Frontal cortex (tissue), 4 donors: ENCODE data around the gene ADAMTSL3. TPM values are rescaled to one million over a fixed set of nuclear protein-coding genes. Genes with fewer than 3 reads are reported as not detected.

ENCODE experiments used
- DNase-seq, 2 donors: peaks; one replicate each; pipeline ENCODE4 v3.0.0; 2012; ENCODE audit warnings: low spot score in 2 of 2
- FAIRE-seq: peaks from 2 replicates; lab custom pipeline; 2012; peaks lifted over from hg19 to GRCh38; lab: Jason Lieb, UNC
- total RNA-seq: library from RNA; depleted of rRNA; stranded (reverse); fragments of >200 nt; gene quantifications from one replicate; pipeline ENCODE4 v1.2.3, GENCODE V29; 2014
- donor health status: control.
- donor health status: control.
- donor health status: control.

ADAMTSL3 gene
- total RNA-seq, 1 donor from 2014 or later = 17.1 TPM

DNA sequence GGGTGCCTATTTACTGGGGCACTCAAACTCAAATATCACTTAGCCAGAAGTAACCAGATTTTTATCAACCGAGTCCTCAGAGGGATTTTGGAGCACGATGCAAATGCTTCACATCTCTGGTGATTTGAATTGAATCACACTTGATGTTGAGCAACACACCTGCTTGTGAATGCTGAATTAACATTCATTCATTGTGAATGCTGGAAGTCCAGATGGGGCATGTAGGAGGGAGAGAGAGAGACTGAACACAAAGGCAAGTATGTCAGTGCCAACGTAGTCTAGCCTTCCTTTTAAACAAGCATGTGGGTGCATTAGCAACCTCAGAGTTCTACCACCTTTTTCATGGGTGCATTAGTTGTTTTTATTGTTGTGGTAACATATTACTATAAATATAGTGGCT lies 156.2 kb downstream of the ADAMTSL3 start:
- DNase-seq (no peak), FAIRE-seq (no peak)

- FAIRE-seq = no peak
Measured at GRCh38 chr15:83813682-83814081, 159.8 kb downstream of the ADAMTSL3 start.

GRCh38 chr15:83815506-83815905 lies 161.6 kb downstream of the ADAMTSL3 start:
- FAIRE-seq (no peak), DNase-seq (peak; percentile 12 to 19)

More at GRCh38 chr15:83813682-83814081, 159.8 kb downstream of the ADAMTSL3 start:
- DNase-seq = no peak

GRCh38 chr15:83816124-83816883 lies 162.4 kb downstream of the ADAMTSL3 start:
- FAIRE-seq (no peak), DNase-seq (no peak)

- FAIRE-seq (no peak), DNase-seq (no peak)
Measured at GRCh38 chr15:83818591-83818990, 164.7 kb downstream of the ADAMTSL3 start.

DNA sequence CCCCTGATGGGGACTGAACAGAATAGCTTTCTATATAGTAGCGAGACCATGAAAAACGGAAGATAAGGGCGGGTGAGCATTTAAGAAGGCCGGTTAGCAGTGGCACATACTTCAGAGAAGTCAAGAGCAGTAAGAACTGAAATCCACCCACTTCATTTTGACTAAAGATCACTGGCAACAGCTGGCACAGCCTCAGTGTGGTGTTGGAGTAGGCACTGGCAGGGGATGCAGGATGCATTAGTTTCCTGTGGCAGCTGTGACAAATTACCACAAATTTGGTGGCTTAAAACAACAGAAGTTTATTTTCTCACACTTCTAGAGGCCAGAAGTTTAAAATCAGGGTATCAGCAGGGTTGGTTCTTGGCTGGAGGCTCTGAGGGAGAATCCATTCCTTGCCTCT lies 176.5 kb downstream of the ADAMTSL3 start:
- FAIRE-seq (no peak), DNase-seq (no peak)

DNA sequence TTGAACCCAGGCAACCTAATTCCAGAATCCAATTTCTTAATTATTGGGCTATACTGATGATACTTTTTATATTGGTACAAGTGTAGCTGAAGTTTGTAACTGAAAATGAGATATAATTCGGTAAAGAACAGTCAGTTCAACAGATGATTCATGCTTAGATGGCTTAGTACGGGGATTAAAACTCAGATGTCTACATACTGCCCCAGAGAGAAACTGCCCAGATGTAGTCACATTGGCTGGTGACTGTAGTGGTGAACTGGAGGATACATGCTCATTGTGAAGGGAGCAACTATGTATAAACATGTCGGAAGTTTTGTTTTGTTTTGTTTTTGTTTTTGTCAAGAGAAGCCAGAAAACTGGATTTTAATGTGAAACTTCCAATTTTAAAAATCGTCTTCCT lies 179.6 kb downstream of the ADAMTSL3 start:
- no peak for DNase-seq
- FAIRE-seq = no peak

- DNase-seq = no peak
- no peak for FAIRE-seq
Measured at GRCh38 chr15:83835479-83835878, 181.6 kb downstream of the ADAMTSL3 start.

DNA sequence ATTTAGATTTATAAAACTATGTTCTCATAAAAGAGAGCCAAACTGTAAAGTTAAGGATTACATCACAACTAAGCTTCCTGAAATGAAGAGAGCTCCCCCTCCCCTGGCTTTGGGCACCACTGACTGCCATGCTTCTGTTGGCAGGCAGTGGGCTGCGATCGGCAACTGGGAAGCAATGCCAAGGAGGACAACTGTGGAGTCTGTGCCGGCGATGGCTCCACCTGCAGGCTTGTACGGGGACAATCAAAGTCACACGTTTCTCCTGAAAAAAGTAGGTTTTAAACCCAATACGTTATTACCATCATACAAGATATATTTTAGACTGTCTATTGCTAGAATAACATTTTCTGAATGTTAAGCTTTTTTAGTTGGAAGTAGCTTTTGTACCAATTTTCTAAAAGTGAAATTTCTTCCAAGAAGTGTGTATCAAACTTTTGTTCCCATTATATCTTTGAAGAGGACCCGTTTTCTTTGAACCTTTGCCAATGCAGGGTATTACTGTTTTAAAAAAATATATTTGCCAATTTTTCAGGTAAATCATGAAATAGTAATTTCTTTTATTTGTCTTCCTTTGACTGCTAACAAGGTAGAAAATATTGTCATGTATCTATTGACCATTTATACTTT lies 184.1 kb downstream of the ADAMTSL3 start:
- peak in 1 of 2 donors; percentile 36 for DNase-seq
- FAIRE-seq = no peak

DNA sequence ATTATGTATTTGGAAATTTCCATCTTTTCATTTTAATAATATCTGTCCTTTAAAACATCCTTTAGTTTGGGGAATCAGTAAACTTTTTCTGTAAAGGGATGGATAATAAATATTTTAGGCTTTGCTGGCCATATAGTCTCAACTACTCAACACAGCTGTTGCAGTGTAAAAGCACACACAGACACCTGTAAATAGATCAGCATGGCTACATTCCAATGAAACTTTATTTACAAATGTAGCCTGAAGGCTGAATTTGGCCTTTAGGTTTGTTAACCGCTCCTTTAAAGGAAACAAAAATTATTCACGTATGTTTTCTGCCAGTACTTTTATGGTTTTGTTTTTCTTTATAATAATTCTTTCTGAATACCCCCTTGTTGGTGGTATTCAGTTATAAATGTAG lies 184.8 kb downstream of the ADAMTSL3 start:
- FAIRE-seq = no peak

DNA sequence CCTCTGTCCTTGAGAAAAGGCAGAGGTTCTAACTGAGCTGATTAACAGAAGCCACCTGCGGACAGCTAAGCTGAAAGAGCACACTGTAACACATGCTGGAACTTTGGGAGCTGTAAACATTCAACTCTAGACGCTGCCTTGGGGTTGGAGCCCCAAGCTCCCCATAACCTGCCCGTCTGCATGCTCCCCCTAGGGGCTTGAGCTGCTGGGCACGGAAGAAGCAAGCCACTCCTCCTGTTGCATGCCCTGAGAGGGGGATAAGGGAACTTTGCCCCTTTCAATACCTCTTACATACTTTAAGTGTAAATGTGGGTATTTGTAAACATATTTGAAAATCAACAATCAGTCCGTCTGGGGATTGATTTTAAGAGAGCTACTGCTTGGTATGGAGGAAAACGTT lies 188.4 kb downstream of the ADAMTSL3 start:
- FAIRE-seq = no peak
- DNase-seq = no peak

More for the DNA sequence above, 184.8 kb downstream of the ADAMTSL3 start:
- no peak for DNase-seq

- FAIRE-seq = no peak
- no peak for DNase-seq
Measured at GRCh38 chr15:83843471-83843871, 189.5 kb downstream of the ADAMTSL3 start.

GRCh38 chr15:83844742-83845141 lies 190.8 kb downstream of the ADAMTSL3 start:
- no peak for FAIRE-seq
- DNase-seq = no peak

DNA sequence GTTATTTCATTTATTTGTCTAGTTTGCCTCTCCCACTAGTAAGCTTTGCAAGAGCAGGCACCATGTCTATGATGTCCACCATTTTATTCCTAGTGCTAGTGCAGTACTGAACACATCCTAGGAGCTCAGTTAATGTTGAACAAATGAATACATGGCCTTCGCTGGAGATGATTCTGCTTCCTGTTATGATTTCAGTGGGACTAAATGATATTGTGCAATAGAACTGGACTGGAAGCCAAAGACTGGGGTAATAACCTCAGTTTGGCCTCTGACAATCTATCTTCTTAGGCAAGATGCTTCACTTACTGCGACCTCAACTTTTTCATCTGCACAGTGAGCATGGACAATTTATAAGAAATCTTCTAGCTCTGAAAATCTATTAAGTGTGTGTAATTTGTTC lies 191.3 kb downstream of the ADAMTSL3 start:
- FAIRE-seq = no peak
- DNase-seq = no peak

- FAIRE-seq = no peak
- no peak for DNase-seq
Measured at GRCh38 chr15:83846847-83847246, 192.9 kb downstream of the ADAMTSL3 start.

DNA sequence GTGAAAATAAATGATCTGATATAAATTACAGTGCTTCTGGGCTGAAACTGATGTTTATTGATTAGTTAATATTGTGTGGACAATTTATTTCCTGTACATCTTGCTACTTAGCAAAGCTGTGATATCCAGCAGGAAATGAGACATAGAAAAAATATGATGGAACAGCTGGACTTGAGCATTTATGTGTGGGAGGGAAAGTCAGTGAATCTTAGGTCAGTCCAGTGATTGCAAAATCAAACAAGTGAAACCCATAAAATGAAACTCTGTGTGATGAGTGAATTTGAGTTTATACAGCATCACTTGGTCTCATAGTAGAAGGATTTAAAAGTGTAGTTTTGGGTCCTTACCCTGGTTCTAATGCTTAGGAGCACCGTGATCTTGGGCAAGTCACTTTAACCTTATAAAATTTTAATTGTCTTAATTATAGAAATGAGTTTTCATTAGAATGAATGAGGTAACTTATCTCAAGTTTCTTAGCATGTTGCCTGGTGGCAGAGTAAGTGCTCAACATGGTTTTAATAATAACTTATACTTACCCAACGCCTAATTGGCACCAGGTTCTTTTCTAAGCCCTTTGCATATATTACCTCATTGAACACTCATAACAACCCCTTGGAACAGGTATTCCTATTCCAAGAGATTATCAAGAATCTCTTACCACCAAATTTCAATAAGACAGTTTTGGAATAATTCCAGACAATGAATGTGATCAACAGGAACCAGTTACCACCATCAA lies 194.6 kb downstream of the ADAMTSL3 start:
- FAIRE-seq (no peak), DNase-seq (no peak)

DNA sequence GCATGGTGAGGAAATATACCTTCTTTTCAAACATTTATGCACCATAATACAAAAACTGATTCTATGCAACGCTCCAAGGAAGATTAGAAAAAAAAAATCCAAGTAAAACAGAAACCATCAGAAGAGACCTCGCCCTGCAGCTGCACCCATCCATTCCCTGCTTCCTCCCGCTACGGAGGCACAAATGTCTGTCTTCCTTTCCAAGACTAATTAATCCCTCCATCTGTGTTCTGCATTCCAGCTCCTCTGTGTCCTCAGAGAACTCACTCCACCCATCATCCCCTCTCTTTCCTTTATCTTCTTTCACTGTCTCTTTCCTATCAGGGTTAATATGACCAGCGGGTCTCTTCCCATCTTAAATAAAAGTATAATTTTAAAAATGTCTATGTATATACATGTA lies 196.1 kb downstream of the ADAMTSL3 start:
- FAIRE-seq = no peak
- no peak for DNase-seq

- FAIRE-seq (no peak), DNase-seq (no peak)
Measured at GRCh38 chr15:83850501-83851245, 196.8 kb downstream of the ADAMTSL3 start.

DNA sequence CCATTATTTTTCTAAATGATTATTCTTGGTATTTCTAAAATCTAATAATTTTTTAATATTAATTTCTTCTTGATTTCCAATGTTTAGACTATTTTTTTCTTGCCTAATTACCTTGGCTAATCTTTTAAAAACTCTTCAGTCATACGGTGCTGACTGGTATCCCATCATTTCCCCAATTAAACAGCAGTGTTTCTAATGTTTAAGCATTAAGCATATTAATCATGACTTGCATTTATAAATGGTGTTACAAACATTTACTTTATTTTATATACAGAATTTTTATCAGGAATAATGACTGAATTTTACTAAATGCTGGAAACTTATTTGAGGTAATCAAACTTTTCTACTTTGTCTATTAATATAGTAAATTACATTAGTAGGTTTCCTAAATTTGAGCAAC lies 199.3 kb downstream of the ADAMTSL3 start:
- FAIRE-seq = no peak
- no peak for DNase-seq

DNA sequence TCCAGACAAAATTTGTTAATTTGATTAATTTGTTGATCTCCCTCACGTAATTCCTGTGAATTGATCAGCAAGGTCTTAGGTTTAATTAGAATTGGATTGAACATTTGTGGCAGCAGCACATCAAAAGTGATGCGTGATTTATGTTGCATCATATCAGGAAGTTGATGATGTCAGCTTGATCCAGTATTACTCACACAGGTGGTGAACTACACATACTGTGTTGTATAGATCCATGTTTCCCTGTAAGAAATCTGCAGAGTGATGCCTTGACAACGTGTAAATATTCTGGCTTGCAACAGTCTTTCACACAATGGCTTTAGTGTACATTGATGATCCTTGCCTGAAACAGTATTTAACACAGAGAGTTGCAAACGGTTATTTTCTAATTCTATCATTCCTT lies 200.4 kb downstream of the ADAMTSL3 start:
- no peak for FAIRE-seq
- DNase-seq = no peak
